ENCODE measurements around the gene DOCK4.

The DOCK4 gene

DNA sequence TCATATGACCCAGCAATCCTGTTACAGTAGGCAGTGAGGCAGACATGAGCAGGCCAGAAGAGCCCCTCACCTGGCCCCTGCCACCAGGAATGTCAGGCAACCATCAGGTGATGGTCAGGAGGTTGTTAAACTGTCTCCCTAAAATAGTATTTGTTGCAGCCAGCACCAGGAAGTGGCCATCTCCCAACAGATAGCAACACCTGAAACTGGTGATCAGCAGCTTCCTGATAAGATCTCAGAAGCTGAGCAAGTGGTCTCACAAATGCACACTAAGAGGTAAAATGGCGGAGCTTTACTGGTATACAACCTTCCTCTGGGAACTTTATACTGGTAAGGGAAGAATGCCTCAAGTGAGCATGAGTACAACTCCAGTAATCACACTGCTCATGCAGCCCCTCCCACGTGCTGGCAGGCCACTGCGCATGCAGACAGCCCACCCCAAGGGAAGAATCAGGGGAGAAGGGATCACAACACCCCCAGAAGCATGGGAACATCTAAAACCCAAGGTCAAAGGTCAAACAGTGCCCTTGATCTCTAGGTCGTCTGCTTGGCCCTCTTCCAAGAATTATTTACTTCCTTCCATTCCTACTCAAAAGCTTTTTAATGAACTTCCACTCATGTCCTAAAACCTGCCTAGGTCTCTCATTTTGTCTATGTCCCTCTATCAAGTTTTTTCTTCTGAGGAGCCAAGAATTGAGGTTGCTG, 133.5 kb downstream of the DOCK4 start:
- Histone ChIP-seq H3K4me3 (no peak overlapping the region), H3K36me3 (no peaks in the 10 kb centered on the region), H3K9me3 (peaks cover 0 to 7% (median 4%) of the 10 kb centered on the region in 3 donors), H3K4me1 (no peaks in the 10 kb centered on the region), H3K27me3 (no peaks in the 10 kb centered on the region), H3K27ac (no peak overlapping the region)
- TF ChIP-seq, protein P1, sequence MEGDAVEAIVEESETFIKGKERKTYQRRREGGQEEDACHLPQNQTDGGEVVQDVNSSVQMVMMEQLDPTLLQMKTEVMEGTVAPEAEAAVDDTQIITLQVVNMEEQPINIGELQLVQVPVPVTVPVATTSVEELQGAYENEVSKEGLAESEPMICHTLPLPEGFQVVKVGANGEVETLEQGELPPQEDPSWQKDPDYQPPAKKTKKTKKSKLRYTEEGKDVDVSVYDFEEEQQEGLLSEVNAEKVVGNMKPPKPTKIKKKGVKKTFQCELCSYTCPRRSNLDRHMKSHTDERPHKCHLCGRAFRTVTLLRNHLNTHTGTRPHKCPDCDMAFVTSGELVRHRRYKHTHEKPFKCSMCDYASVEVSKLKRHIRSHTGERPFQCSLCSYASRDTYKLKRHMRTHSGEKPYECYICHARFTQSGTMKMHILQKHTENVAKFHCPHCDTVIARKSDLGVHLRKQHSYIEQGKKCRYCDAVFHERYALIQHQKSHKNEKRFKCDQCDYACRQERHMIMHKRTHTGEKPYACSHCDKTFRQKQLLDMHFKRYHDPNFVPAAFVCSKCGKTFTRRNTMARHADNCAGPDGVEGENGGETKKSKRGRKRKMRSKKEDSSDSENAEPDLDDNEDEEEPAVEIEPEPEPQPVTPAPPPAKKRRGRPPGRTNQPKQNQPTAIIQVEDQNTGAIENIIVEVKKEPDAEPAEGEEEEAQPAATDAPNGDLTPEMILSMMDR (IDR thresholded peaks at IDR 0.05) = no peak
- no peak for DNase-seq
- intact Hi-C loops (cut with DNase I; ENCODE audit: low total_unique reads) = no loop called here

GRCh38 chr7:112071856-112072255, 134.3 kb downstream of the DOCK4 start:
- H3K27ac ChIP-seq = no peak overlapping the region
- intact Hi-C loops (cut with DNase I; ENCODE audit: low total_unique reads) = no loop called here
- TF ChIP-seq, protein P1 (IDR thresholded peaks at IDR 0.05) = no peak
- peaks cover 0 to 7% (median 4%) of the 10 kb centered on the region in 3 donors for H3K9me3 ChIP-seq
- H3K36me3 ChIP-seq = no peaks in the 10 kb centered on the region
- no peaks in the 10 kb centered on the region for H3K4me1 ChIP-seq
- no peaks in the 10 kb centered on the region for H3K27me3 ChIP-seq
- no peak overlapping the region for H3K4me3 ChIP-seq
- no peak for DNase-seq

DNA sequence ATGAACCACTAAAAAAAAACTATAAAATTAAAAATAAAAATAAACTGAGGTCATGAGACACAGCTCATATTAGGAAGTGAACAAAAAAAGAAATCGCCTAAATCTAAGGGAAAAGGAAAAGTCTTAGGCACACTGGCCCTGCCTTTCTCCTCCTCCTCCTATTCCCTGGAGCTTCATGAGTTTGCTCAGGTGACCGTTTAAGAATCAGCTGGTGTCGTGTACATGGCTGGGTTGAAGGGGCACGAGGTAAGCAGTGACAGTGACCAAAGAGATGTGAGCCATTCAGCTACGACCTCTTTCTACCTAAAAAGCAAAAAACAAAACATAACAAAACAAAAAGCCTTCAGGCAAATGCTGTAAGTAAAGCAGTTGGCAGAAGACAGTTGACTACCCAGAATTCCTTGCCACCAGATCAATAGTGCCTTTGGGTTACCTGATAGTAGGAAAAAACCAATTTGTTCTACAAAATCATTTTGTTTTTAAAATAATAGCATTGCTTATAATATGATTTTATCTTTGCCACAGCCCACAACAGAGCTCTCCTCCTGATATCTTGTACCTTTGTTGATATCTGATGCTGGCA, 135.4 kb downstream of the DOCK4 start:
- DNase-seq = no peak
- Histone ChIP-seq H3K9me3 (peaks cover 0 to 7% (median 4%) of the 10 kb centered on the region in 3 donors), H3K27me3 (no peaks in the 10 kb centered on the region), H3K4me3 (no peak overlapping the region), H3K27ac (no peak overlapping the region), H3K4me1 (no peaks in the 10 kb centered on the region), H3K36me3 (no peaks in the 10 kb centered on the region)
- TF ChIP-seq, protein P1 (IDR thresholded peaks at IDR 0.05) = no peak
- intact Hi-C loops (cut with DNase I; ENCODE audit: low total_unique reads) = no loop called here

DNA sequence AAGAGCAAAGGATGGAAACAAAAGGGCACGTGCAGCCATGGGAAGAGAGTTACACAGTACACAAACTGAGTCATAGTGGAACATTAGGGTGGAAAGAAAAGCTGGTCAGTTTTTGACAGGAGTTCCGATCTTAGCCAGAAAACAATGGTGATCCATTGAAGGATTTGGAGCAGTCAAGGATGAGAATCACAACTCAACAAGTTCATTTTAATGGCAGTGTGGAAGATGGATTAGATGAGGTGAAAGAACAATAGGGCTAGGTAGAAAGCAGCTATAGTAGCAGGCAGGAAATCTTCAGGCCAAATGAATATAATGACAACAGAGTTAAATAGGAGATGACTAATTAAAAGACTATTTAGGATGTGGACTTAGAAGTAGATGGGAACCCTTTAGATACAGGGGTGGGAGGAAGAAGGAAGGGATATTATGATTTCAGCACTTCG, 136.3 kb downstream of the DOCK4 start:
- TF ChIP-seq, protein P1 (IDR thresholded peaks at IDR 0.05) = no peak
- no peak for DNase-seq
- H3K36me3 ChIP-seq = no peaks in the 10 kb centered on the region
- peaks cover 0 to 7% (median 4%) of the 10 kb centered on the region in 3 donors for H3K9me3 ChIP-seq
- intact Hi-C loops (cut with DNase I; ENCODE audit: low total_unique reads) = no loop called here
- H3K27ac ChIP-seq = no peak overlapping the region
- no peak overlapping the region for H3K4me3 ChIP-seq
- H3K4me1 ChIP-seq = no peaks in the 10 kb centered on the region
- H3K27me3 ChIP-seq = no peaks in the 10 kb centered on the region

GRCh38 chr7:112068967-112069366, 137.2 kb downstream of the DOCK4 start:
- intact Hi-C loops (cut with DNase I; ENCODE audit: low total_unique reads) = no loop called here
- no peaks in the 10 kb centered on the region for H3K27me3 ChIP-seq
- peaks cover 0 to under 1% (median 0%) of the 10 kb centered on the region in 3 donors for H3K9me3 ChIP-seq
- no peaks in the 10 kb centered on the region for H3K36me3 ChIP-seq
- no peak overlapping the region for H3K27ac ChIP-seq
- H3K4me1 ChIP-seq = no peaks in the 10 kb centered on the region
- TF ChIP-seq, protein P1 (IDR thresholded peaks at IDR 0.05) = no peak
- H3K4me3 ChIP-seq = no peak overlapping the region
- no peak for DNase-seq
